HepG2 (cell line): ENCODE measurements around the gene FGF21. TPM values are rescaled to one million over a fixed set of nuclear protein-coding genes. Genes with fewer than 3 reads are reported as not detected.

Experiments used
- ATAC-seq: fragments of 200-7000 bp; cut with Tn5 transposase; 3 replicates; pipeline ENCODE4 v1.9.1; 2020; ENCODE audit warnings: mild to moderate bottlenecking, moderate library complexity
- BruUV-seq: library from RNA; stranded (reverse); fragments of 400-500 nt; replicated peaks from 2 replicates; lab custom pipeline; 2021; lab: Mats Ljungman, UMichigan
- CTCF ChIA-PET: fragments of 300-600 bp; formaldehyde crosslinking; extraction: SDS; loops from one replicate; lab custom pipeline; 2021; ENCODE audit warnings: low total read pairs, inconsistent platforms, low intra/inter-chr PET ratio; lab: Yijun Ruan, JAX
- POLR2A ChIA-PET: fragments of 350-600 bp; sonication (Branson Sonifier 250); formaldehyde crosslinking; loops from one replicate; lab custom pipeline; 2020; ENCODE audit warnings: antibody characterized with exemption, inconsistent platforms; lab: Yijun Ruan, JAX
- DNase-seq: peaks from one replicate; pipeline ENCODE4 v3.0.0-alpha.2; 2015; ENCODE audit warnings: low spot score
- FAIRE-seq: peaks from 3 replicates; lab custom pipeline; 2011; peaks lifted over from hg19 to GRCh38; lab: Jason Lieb, UNC
- H2AFZ ChIP-seq: one replicate; pipeline ENCODE4 v1.6.1; 2011; ENCODE audit warnings: low read length, inconsistent platforms
- H3K27ac ChIP-seq: fragments of 300-600 bp; 3 replicates; pipeline ENCODE4 v1.8.0; 2011; ENCODE audit warnings: mixed run types, mild to moderate bottlenecking, mixed read lengths, low read length, inconsistent platforms; ENCODE audit not compliant: insufficient read depth; ENCODE audit errors: extremely low read length
- H3K27me3 ChIP-seq, 2 experiments: fragments of 200-600 bp in 1 of 2; 2 replicates in 1 of 2; 3 replicates in 1 of 2; pipeline versions ENCODE4 v1.6.0 to v1.8.0; 2011; ENCODE audit warnings: low read length in 2 of 2, mild to moderate bottlenecking in 2 of 2, moderate library complexity in 2 of 2, inconsistent platforms in 1 of 2; ENCODE audit not compliant: insufficient read depth in 2 of 2, control insufficient read depth in 1 of 2
- H3K36me3 ChIP-seq, 2 experiments: fragments of 200-600 bp in 1 of 2; replicated peaks in 1 of 2; 2 replicates in 1 of 2; 3 replicates in 1 of 2; pipeline versions ENCODE4 v1.5.1 to v1.8.0; 2011; ENCODE audit warnings: low read length in 2 of 2, inconsistent platforms in 1 of 2; ENCODE audit not compliant: insufficient read depth in 2 of 2, control insufficient read depth in 1 of 2
- H3K4me1 ChIP-seq: 2 replicates; pipeline ENCODE4 v1.5.1; 2012; ENCODE audit warnings: low read length, inconsistent platforms; ENCODE audit not compliant: insufficient read depth
- H3K4me2 ChIP-seq: 2 replicates; pipeline ENCODE4 v1.6.0; 2011; ENCODE audit warnings: low read depth, low read length, inconsistent platforms
- H3K4me3 ChIP-seq, 3 experiments: fragments of 200-600 bp in 1 of 3; sonication (generic), shearing (Covaris generic) in 1 of 3; replicated peaks in 1 of 3; 2 replicates each; pipeline ENCODE4 v1.5.1; 2011 to 2016; ENCODE audit warnings: low read length in 3 of 3, inconsistent platforms in 2 of 3, low read depth in 2 of 3, mild to moderate bottlenecking in 2 of 3, control low read depth in 1 of 3, mixed read lengths in 1 of 3; ENCODE audit not compliant: insufficient read depth in 1 of 3
- H3K79me2 ChIP-seq: one replicate; pipeline ENCODE4 v1.6.1; 2011; ENCODE audit warnings: low read length, inconsistent platforms; ENCODE audit not compliant: insufficient read depth
- H3K9ac ChIP-seq: 2 replicates; pipeline ENCODE4 v1.6.0; 2011; ENCODE audit warnings: mild to moderate bottlenecking, low read depth, low read length, inconsistent platforms; ENCODE audit not compliant: insufficient read depth
- H3K9me3 ChIP-seq: 2 replicates; pipeline ENCODE4 v1.5.1; 2012; ENCODE audit warnings: mild to moderate bottlenecking, low read length
- H4K20me1 ChIP-seq: 2 replicates; pipeline ENCODE4 v1.6.0; 2011; ENCODE audit warnings: inconsistent platforms, mild to moderate bottlenecking, low read length, moderate library complexity; ENCODE audit not compliant: insufficient read depth
- ARNTL ChIP-seq: sonication (generic); formaldehyde crosslinking; IDR thresholded peaks from 2 replicates; pipeline ENCODE4 v1.4.0; 2020; ENCODE audit warnings: mild to moderate bottlenecking, missing genetic modification reagents
- CEBPB ChIP-seq: IDR thresholded peaks from 2 replicates; pipeline ENCODE4 v1.6.1; 2011; ENCODE audit warnings: low read depth, low read length, improper control_type of control experiment, borderline replicate concordance
- FLYWCH1 ChIP-seq: sonication (generic); formaldehyde crosslinking; IDR thresholded peaks from 2 replicates; pipeline ENCODE4 v1.8.1; 2023; ENCODE audit warnings: mild to moderate bottlenecking, missing genetic modification reagents
- FOXK1 ChIP-seq: sonication (generic); formaldehyde crosslinking; IDR thresholded peaks from 2 replicates; pipeline ENCODE4 v1.4.0; 2020; ENCODE audit warnings: low read depth, missing genetic modification reagents, borderline replicate concordance
- NRL ChIP-seq: sonication (generic); formaldehyde crosslinking; IDR thresholded peaks from 2 replicates; pipeline ENCODE4 v1.5.0; 2020; ENCODE audit warnings: missing genetic modification reagents, mild to moderate bottlenecking, moderate library complexity, borderline replicate concordance
- PHF20 ChIP-seq: sonication (generic); formaldehyde crosslinking; IDR thresholded peaks from 2 replicates; pipeline ENCODE4 v1.5.0; 2020; ENCODE audit warnings: mild to moderate bottlenecking, missing genetic modification reagents
- SNAI1 ChIP-seq: sonication (generic); formaldehyde crosslinking; IDR thresholded peaks from 2 replicates; pipeline ENCODE4 v1.5.0; 2020; ENCODE audit warnings: mild to moderate bottlenecking, missing genetic modification reagents, borderline replicate concordance
- TOE1 ChIP-seq: sonication (generic); formaldehyde crosslinking; IDR thresholded peaks from 2 replicates; pipeline ENCODE4 v1.4.0; 2020; ENCODE audit warnings: mild to moderate bottlenecking, missing genetic modification reagents
- ZNF12 ChIP-seq: sonication (generic); formaldehyde crosslinking; IDR thresholded peaks from 2 replicates; pipeline ENCODE4 v1.5.0; 2020; ENCODE audit warnings: missing genetic modification reagents
- WGBS: methylation state at CpG from one replicate; pipeline ENCODE4 v1.1.6; 2017; ENCODE audit warnings: low lambda C conversion rate; 5-methylcytosine and 5-hydroxymethylcytosine counted together
- in situ Hi-C: cut with HindIII; loops from 2 replicates; pipeline ENCODE4 v1.10.0; 2017; ENCODE audit warnings: low pct_unique_long_range_greater_than_20kb; ENCODE audit not compliant: extremely low pct_ligation_motif_present
- intact Hi-C: fragments of 100-400 bp; cut with micrococcal nuclease; formaldehyde crosslinking; loops from one replicate; pipeline ENCODE4 v1.10.0; 2022; ENCODE audit not compliant: unreplicated experiment
- polyA plus RNA-seq, 8 experiments: library from polyadenylated mRNA; depleted of rRNA in 3 of 8; stranded (reverse) in 7 of 8; unstranded in 1 of 8; fragments of >200 nt; fragmentation: Illumina TruSeq in 4 of 8; extraction: Trizol in 4 of 8; gene quantifications; 2 replicates each; pipeline versions ENCODE4 v1.2.1 to v1.2.3, GENCODE V29; 2011 to 2016; ENCODE audit warnings: low read depth in 4 of 8, missing spikeins in 1 of 8, mixed read lengths in 1 of 8; ENCODE audit not compliant: insufficient read depth in 1 of 8
- total RNA-seq, 5 experiments: library from RNA; depleted of rRNA; stranded (reverse); fragments of >200 nt; fragmentation: Illumina TruSeq; extraction: Trizol; gene quantifications; 2 replicates each; pipeline ENCODE4 v1.2.3, GENCODE V29; 2016; ENCODE audit warnings: low read depth in 1 of 5
- TF ChIP-seq, protein P1 (sequence below): sonication (generic); formaldehyde crosslinking; IDR thresholded peaks from 2 replicates; pipeline ENCODE4 v1.5.0; 2020; ENCODE audit warnings: missing genetic modification reagents
- TF ChIP-seq, protein P2 (sequence below): IDR thresholded peaks from 2 replicates; pipeline ENCODE4 v1.6.1; 2016; ENCODE audit warnings: control low read depth
- TF ChIP-seq, protein P3 (sequence below): sonication (generic); formaldehyde crosslinking; IDR thresholded peaks from 2 replicates; pipeline ENCODE4 v1.8.0; 2023; ENCODE audit warnings: mild to moderate bottlenecking, missing genetic modification reagents
- TF ChIP-seq, protein P4 (sequence below): sonication (generic); formaldehyde crosslinking; IDR thresholded peaks from 2 replicates; pipeline ENCODE4 v1.4.0; 2020; ENCODE audit warnings: missing genetic modification reagents, borderline replicate concordance

FGF21 gene
- total and polyA plus RNA-seq, 2 of the 13 experiments (the other 11 are each of a cell fraction or from before 2014, with no cell fraction given): 0.17 TPM; not detected in 1

DNA sequence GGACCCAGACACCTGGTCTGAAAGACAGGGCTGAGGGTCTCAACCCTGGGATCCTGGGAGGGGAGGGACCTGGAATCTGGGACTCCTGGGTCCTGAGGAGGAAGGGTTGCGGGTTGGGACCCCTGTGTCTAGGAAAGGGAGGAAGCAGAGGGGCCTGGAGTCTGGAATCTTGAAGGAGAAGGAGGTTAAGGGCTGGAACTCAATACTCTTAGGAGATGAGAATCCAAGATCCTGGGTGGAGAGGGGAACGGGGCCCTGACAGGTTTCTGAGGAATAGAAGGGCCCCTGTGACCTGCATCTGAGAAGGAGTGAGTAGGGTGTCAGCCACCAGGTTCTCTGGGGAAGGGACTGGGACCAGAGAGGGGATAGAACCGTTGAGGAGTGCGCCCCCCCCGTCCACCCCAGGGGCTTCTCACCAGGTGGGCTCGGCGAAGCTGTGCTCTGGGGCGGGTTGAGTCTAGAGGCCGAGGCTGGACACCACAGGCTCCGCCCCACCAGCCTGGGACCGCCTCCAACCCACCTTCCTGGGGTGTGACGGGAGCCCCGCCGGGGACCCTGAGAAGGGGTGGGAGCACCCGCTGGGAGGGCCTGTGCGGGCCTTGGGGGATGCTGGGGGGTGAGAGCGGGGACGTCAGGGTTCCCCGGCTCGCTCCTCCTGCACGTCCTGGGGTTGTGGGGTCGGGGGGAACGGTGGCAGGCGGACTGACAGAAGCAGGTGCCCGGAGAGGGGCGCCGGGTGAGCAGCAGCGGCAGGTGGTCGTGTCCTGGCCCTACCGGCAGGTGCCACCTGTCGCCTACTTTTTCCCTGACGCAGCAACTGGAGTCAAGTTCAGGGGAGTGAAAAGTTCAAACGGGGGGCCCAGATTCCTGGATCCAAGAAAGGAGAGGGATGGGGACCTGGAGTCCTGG, 35.8 kb upstream of the FGF21 start, which contains the start of gene MAMSTR (continued):
- TF ChIP-seq FLYWCH1 (CRISPR knock-in tag) (0 out of 2 replicates have a peak, but pooled peaks have one; percentile 41), PHF20 (no peak), ARNTL (CRISPR knock-in tag) (0 out of 2 replicates have a peak, but pooled peaks have one; percentile 33)
- TF ChIP-seq, protein P1, sequence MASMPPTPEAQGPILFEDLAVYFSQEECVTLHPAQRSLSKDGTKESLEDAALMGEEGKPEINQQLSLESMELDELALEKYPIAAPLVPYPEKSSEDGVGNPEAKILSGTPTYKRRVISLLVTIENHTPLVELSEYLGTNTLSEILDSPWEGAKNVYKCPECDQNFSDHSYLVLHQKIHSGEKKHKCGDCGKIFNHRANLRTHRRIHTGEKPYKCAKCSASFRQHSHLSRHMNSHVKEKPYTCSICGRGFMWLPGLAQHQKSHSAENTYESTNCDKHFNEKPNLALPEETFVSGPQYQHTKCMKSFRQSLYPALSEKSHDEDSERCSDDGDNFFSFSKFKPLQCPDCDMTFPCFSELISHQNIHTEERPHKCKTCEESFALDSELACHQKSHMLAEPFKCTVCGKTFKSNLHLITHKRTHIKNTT (CRISPR knock-in tag): no peak
- TF ChIP-seq, protein P2, sequence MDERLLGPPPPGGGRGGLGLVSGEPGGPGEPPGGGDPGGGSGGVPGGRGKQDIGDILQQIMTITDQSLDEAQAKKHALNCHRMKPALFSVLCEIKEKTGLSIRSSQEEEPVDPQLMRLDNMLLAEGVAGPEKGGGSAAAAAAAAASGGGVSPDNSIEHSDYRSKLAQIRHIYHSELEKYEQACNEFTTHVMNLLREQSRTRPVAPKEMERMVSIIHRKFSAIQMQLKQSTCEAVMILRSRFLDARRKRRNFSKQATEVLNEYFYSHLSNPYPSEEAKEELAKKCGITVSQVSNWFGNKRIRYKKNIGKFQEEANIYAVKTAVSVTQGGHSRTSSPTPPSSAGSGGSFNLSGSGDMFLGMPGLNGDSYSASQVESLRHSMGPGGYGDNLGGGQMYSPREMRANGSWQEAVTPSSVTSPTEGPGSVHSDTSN (CRISPR knock-in tag): no peak

DNA sequence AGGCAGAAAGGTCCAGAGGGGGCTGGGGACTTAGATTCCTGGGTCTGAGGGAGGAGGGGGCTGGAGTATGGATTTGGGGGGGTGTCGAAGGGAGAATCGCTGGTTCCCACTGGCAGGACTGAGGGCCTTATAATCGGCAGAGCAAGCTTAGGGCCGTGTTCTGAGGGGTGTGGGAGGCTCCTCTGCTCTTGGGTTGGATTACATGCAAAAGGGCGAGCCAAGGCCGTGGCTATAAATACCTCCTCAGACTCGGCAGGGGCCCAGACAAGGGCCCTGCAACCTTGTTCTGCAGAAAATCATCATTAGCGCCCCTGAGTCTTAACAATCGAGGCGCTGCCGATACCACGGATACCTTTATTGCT, 35.1 kb upstream of the FGF21 start:
- Histone ChIP-seq H3K4me2 (peak overlapping the region; percentile 99), H3K9me3 (no peaks in the 10 kb centered on the region), H3K27me3 (no peaks in the 10 kb centered on the region; a peak in 1 of 5 replicates), H3K9ac (peak overlapping the region; percentile 81), H3K4me3 (peak overlapping the region; percentile 68 to 85 (median 76)), H3K4me1 (peaks cover 62% of the 10 kb centered on the region), H3K27ac (peak overlapping the region; percentile 74), H3K79me2 (no peaks in the 10 kb centered on the region), H3K36me3 (no peaks in the 10 kb centered on the region), H2AFZ (no peak overlapping the region), H4K20me1 (no peaks in the 10 kb centered on the region)
- WGBS: 11% methylated on average over 9 of the region's 12 CpGs
- intact Hi-C loops (no loop called here), in situ Hi-C loops (no loop called here)
- BruUV-seq: no TSS peak
- ChIA-PET POLR2A (interaction anchor here (0.7 to 1.4 kb wide), 10 partner anchors 8 to 152 kb away, joined by 3 to 13 read pairs (median 5); partner anchors contain the start of genes CA11, FUT2, PPP1R15A and RPL18), CTCF (no interaction called here)
- ATAC-seq (peak; percentile 6), FAIRE-seq (no peak), DNase-seq (no peak)
- TF ChIP-seq ZNF12 (CRISPR knock-in tag) (no peak), TOE1 (CRISPR knock-in tag) (no peak), FOXK1 (CRISPR knock-in tag) (no peak), NRL (CRISPR knock-in tag) (no peak), SNAI1 (CRISPR knock-in tag) (peak; percentile 18; the same call in 1 of the 2 replicates), CEBPB (no peak)
- TF ChIP-seq, protein P3, sequence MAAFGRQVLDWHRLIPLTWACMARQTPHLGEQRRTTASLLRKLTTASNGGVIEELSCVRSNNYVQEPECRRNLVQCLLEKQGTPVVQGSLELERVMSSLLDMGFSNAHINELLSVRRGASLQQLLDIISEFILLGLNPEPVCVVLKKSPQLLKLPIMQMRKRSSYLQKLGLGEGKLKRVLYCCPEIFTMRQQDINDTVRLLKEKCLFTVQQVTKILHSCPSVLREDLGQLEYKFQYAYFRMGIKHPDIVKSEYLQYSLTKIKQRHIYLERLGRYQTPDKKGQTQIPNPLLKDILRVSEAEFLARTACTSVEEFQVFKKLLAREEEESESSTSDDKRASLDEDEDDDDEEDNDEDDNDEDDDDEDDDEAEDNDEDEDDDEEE (CRISPR knock-in tag): no peak
- TF ChIP-seq, protein P4, sequence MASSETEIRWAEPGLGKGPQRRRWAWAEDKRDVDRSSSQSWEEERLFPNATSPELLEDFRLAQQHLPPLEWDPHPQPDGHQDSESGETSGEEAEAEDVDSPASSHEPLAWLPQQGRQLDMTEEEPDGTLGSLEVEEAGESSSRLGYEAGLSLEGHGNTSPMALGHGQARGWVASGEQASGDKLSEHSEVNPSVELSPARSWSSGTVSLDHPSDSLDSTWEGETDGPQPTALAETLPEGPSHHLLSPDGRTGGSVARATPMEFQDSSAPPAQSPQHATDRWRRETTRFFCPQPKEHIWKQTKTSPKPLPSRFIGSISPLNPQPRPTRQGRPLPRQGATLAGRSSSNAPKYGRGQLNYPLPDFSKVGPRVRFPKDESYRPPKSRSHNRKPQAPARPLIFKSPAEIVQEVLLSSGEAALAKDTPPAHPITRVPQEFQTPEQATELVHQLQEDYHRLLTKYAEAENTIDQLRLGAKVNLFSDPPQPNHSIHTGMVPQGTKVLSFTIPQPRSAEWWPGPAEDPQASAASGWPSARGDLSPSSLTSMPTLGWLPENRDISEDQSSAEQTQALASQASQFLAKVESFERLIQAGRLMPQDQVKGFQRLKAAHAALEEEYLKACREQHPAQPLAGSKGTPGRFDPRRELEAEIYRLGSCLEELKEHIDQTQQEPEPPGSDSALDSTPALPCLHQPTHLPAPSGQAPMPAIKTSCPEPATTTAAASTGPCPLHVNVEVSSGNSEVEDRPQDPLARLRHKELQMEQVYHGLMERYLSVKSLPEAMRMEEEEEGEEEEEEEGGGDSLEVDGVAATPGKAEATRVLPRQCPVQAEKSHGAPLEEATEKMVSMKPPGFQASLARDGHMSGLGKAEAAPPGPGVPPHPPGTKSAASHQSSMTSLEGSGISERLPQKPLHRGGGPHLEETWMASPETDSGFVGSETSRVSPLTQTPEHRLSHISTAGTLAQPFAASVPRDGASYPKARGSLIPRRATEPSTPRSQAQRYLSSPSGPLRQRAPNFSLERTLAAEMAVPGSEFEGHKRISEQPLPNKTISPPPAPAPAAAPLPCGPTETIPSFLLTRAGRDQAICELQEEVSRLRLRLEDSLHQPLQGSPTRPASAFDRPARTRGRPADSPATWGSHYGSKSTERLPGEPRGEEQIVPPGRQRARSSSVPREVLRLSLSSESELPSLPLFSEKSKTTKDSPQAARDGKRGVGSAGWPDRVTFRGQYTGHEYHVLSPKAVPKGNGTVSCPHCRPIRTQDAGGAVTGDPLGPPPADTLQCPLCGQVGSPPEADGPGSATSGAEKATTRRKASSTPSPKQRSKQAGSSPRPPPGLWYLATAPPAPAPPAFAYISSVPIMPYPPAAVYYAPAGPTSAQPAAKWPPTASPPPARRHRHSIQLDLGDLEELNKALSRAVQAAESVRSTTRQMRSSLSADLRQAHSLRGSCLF (CRISPR knock-in tag): 0 out of 2 replicates have a peak, but pooled peaks have one; percentile 18
